H1 (cell line): ENCODE data around the gene GUCY2D. TPM values are rescaled to one million over a fixed set of nuclear protein-coding genes. Genes with fewer than 3 reads are reported as not detected.

Experiments
- CTCF ChIA-PET: fragments of 300-600 bp; sonication (Branson Sonifier 250); formaldehyde crosslinking; loops from one replicate; lab custom pipeline; 2021; ENCODE audit not compliant: partially characterized antibody; lab: Charles Lee
- POLR2A ChIA-PET: fragments of 300-600 bp; sonication (Branson Sonifier 250); formaldehyde crosslinking; loops from one replicate; lab custom pipeline; 2021; ENCODE audit warnings: inconsistent platforms; ENCODE audit not compliant: partially characterized antibody; lab: Charles Lee
- DNase-seq, 2 experiments: peaks; one replicate each; pipeline versions ENCODE4 v3.0.0 to v3.0.0-alpha.2; 2010 to 2022; ENCODE audit warnings: low spot score in 2 of 2, low read depth in 1 of 2, mixed read lengths in 1 of 2
- FAIRE-seq: peaks from 2 replicates; lab custom pipeline; 2011; peaks lifted over from hg19 to GRCh38; lab: Jason Lieb, UNC
- H2AFZ ChIP-seq: 2 replicates; pipeline ENCODE4 v1.8.1; 2012; ENCODE audit warnings: low read length, inconsistent platforms
- H2AK5ac ChIP-seq: 2 replicates; pipeline ENCODE4 v1.6.1; 2013; ENCODE audit warnings: low read depth, low read length
- H2BK120ac ChIP-seq: replicated peaks from 2 replicates; pipeline ENCODE3; 2013; ENCODE audit warnings: low read depth, low read length, inconsistent platforms
- H2BK12ac ChIP-seq: 2 replicates; pipeline ENCODE4 v1.6.1; 2013; ENCODE audit warnings: low read depth, low read length
- H2BK15ac ChIP-seq: 2 replicates; pipeline ENCODE4 v1.6.1; 2013; ENCODE audit warnings: low read length
- H2BK20ac ChIP-seq: 2 replicates; pipeline ENCODE4 v1.6.1; 2013; ENCODE audit warnings: low read length
- H2BK5ac ChIP-seq: 2 replicates; pipeline ENCODE4 v1.6.1; 2013; ENCODE audit warnings: low read depth, low read length
- H3K14ac ChIP-seq: 2 replicates; pipeline ENCODE4 v1.6.1; 2013; ENCODE audit warnings: inconsistent platforms; ENCODE audit not compliant: insufficient read length
- H3K18ac ChIP-seq: 2 replicates; pipeline ENCODE4 v1.6.1; 2013; ENCODE audit warnings: low read length; ENCODE audit errors: extremely low read depth
- H3K23ac ChIP-seq: 2 replicates; pipeline ENCODE4 v1.6.1; 2013; ENCODE audit warnings: inconsistent platforms; ENCODE audit not compliant: insufficient read length
- H3K23me2 ChIP-seq: 2 replicates; pipeline ENCODE4 v1.6.1; 2013; ENCODE audit warnings: low read depth, low read length
- H3K27ac ChIP-seq: 2 replicates; pipeline ENCODE4 v1.6.1; 2011; ENCODE audit warnings: low read depth, low read length, inconsistent platforms
- H3K27me3 ChIP-seq, 4 experiments: replicated peaks in 1 of 4; 1 replicate in 1 of 4; 2 replicates in 3 of 4; pipeline versions ENCODE4 v1.6.1 to v1.8.1; 2011 to 2013; ENCODE audit warnings: low read length in 3 of 4, mild to moderate bottlenecking in 3 of 4, inconsistent platforms in 2 of 4, mixed read lengths in 2 of 4, moderate library complexity in 1 of 4; ENCODE audit not compliant: control insufficient read depth in 3 of 4, insufficient read depth in 3 of 4; ENCODE audit errors: extremely low read depth in 1 of 4
- H3K36me3 ChIP-seq, 4 experiments: 2 replicates each; pipeline versions ENCODE4 v1.6.1 to v1.8.1; 2011 to 2013; ENCODE audit warnings: mild to moderate bottlenecking in 4 of 4, low read length in 3 of 4, moderate library complexity in 2 of 4, control low read depth in 1 of 4, inconsistent platforms in 1 of 4; ENCODE audit not compliant: insufficient read depth in 4 of 4, control insufficient read depth in 2 of 4
- H3K4ac ChIP-seq: replicated peaks from 2 replicates; pipeline ENCODE3; 2013; ENCODE audit warnings: low read length, low read depth, mixed read lengths, inconsistent platforms; ENCODE audit not compliant: insufficient read length
- H3K4me1 ChIP-seq, 4 experiments: replicated peaks in 1 of 4; 1 replicate in 1 of 4; 2 replicates in 3 of 4; pipeline versions ENCODE4 v1.6.1 to v1.8.1; 2011 to 2013; ENCODE audit warnings: low read length in 3 of 4, inconsistent platforms in 2 of 4, mixed read lengths in 1 of 4; ENCODE audit not compliant: insufficient read depth in 4 of 4, control insufficient read depth in 3 of 4
- H3K4me2 ChIP-seq, 2 experiments: 2 replicates each; pipeline versions ENCODE4 v1.6.1 to v1.8.1; 2011 to 2013; ENCODE audit warnings: low read depth in 2 of 2, low read length in 2 of 2, control low read depth in 1 of 2, inconsistent platforms in 1 of 2, mild to moderate bottlenecking in 1 of 2; ENCODE audit not compliant: insufficient read depth in 1 of 2
- H3K4me3 ChIP-seq, 4 experiments: fragments of 200-600, 300-600 bp in 1 of 4; sonication (generic), shearing (Covaris generic), sonication (Bioruptor Twin) in 1 of 4; 2 replicates each; pipeline versions ENCODE4 v1.5.1 to v1.8.1; 2011 to 2016; ENCODE audit warnings: low read length in 4 of 4, low read depth in 3 of 4, control low read depth in 2 of 4, inconsistent platforms in 2 of 4, mild to moderate bottlenecking in 2 of 4, mixed read lengths in 1 of 4, moderate library complexity in 1 of 4; ENCODE audit not compliant: insufficient read depth in 2 of 4; ENCODE audit errors: extremely low read depth in 1 of 4
- H3K56ac ChIP-seq: replicated peaks from 2 replicates; pipeline ENCODE3; 2013; ENCODE audit warnings: low read depth, mild to moderate bottlenecking, mixed read lengths, low read length, inconsistent platforms; ENCODE audit not compliant: insufficient read length
- H3K79me1 ChIP-seq: 2 replicates; pipeline ENCODE4 v1.6.1; 2013; ENCODE audit warnings: low read depth, low read length, control low read depth
- H3K79me2 ChIP-seq, 2 experiments: 2 replicates each; pipeline versions ENCODE4 v1.6.1 to v1.8.1; 2012 to 2013; ENCODE audit warnings: low read length in 2 of 2, mild to moderate bottlenecking in 2 of 2, inconsistent platforms in 1 of 2; ENCODE audit not compliant: insufficient read depth in 2 of 2, control insufficient read depth in 1 of 2
- H3K9ac ChIP-seq, 4 experiments: replicated peaks in 1 of 4; 1 replicate in 1 of 4; 2 replicates in 3 of 4; pipeline versions ENCODE4 v1.6.1 to v1.8.1; 2011 to 2013; ENCODE audit warnings: low read depth in 3 of 4, low read length in 3 of 4, control low read depth in 2 of 4, mild to moderate bottlenecking in 2 of 4, moderate library complexity in 2 of 4, inconsistent platforms in 1 of 4; ENCODE audit errors: extremely low read depth in 1 of 4
- H3K9me3 ChIP-seq, 2 experiments: 2 replicates each; pipeline versions ENCODE4 v1.6.1 to v1.8.1; 2012 to 2013; ENCODE audit warnings: mild to moderate bottlenecking in 2 of 2, moderate library complexity in 2 of 2, control low read depth in 1 of 2, inconsistent platforms in 1 of 2, low read depth in 1 of 2, low read length in 1 of 2, mixed read lengths in 1 of 2; ENCODE audit not compliant: insufficient read depth in 2 of 2
- H4K20me1 ChIP-seq, 2 experiments: replicated peaks in 1 of 2; 2 replicates each; pipeline versions ENCODE3 to v1.8.1; 2011 to 2013; ENCODE audit warnings: inconsistent platforms in 2 of 2, low read length in 2 of 2, mild to moderate bottlenecking in 1 of 2; ENCODE audit not compliant: insufficient read depth in 2 of 2, control insufficient read depth in 1 of 2
- H4K5ac ChIP-seq: 2 replicates; pipeline ENCODE4 v1.6.1; 2013; ENCODE audit warnings: low read length, low read depth, mixed read lengths, inconsistent platforms; ENCODE audit not compliant: insufficient read length
- H4K8ac ChIP-seq: 2 replicates; pipeline ENCODE4 v1.8.0; 2013; ENCODE audit warnings: mild to moderate bottlenecking, moderate library complexity, low read length, inconsistent platforms; ENCODE audit not compliant: insufficient read depth; ENCODE audit errors: extremely low read depth
- H4K91ac ChIP-seq: replicated peaks from 2 replicates; pipeline ENCODE3; 2013; ENCODE audit warnings: low read length, mixed read lengths, inconsistent platforms; ENCODE audit not compliant: insufficient read length
- CBX8 ChIP-seq: fragments of 300-800, 300-1000 bp; sonication (generic); IDR thresholded peaks from 2 replicates; pipeline ENCODE4 v1.7.1; 2016; ENCODE audit warnings: low read depth, low read length, borderline replicate concordance
- GTF2F1 ChIP-seq: IDR thresholded peaks from 2 replicates; pipeline ENCODE4 v1.6.1; 2012; ENCODE audit warnings: low read depth, low read length, improper control_type of control experiment, borderline replicate concordance
- KDM4A ChIP-seq: IDR thresholded peaks from one replicate; pipeline ENCODE4 v1.7.1; 2012; ENCODE audit warnings: low read depth, mild to moderate bottlenecking, moderate library complexity, low read length, inconsistent platforms; ENCODE audit not compliant: severe bottlenecking
- KDM5A ChIP-seq: fragments of 200-600 bp; IDR thresholded peaks from 2 replicates; pipeline ENCODE4 v1.7.1; 2012; ENCODE audit warnings: mild to moderate bottlenecking, low read length, inconsistent platforms, mixed read lengths
- MAFK ChIP-seq: IDR thresholded peaks from 2 replicates; pipeline ENCODE4 v1.6.1; 2012; ENCODE audit warnings: low read depth, mild to moderate bottlenecking, improper control_type of control experiment, low read length
- NRF1 ChIP-seq: IDR thresholded peaks from 2 replicates; pipeline ENCODE4 v1.6.1; 2011; ENCODE audit warnings: mild to moderate bottlenecking, low read depth, low read length, improper control_type of control experiment
- POLR2AphosphoS5 ChIP-seq: IDR thresholded peaks from 2 replicates; pipeline ENCODE4 v1.6.1; 2011; ENCODE audit warnings: low read depth, low read length
- SIRT6 ChIP-seq: IDR thresholded peaks from one replicate; pipeline ENCODE4 v1.7.1; 2012; ENCODE audit warnings: low read length, inconsistent platforms
- SP4 ChIP-seq: IDR thresholded peaks from 2 replicates; pipeline ENCODE4 v1.6.1; 2012; ENCODE audit warnings: low read length, inconsistent platforms
- TEAD4 ChIP-seq: IDR thresholded peaks from 2 replicates; pipeline ENCODE4 v1.6.1; 2012; ENCODE audit warnings: low read depth, low read length, inconsistent platforms, mixed read lengths
- WGBS, 2 experiments: shearing (Covaris generic) in 1 of 2; methylation state at CpG; one replicate each; pipeline versions ENCODE4 v1.1.6 to v1.1.7; 2013 to 2015; ENCODE audit warnings: low lambda C conversion rate in 2 of 2, mixed read lengths in 2 of 2, inconsistent platforms in 1 of 2, low coverage in 1 of 2, missing lambda C conversion rate in 1 of 2; ENCODE audit not compliant: insufficient replicate concordance in 2 of 2, insufficient coverage in 1 of 2, insufficient read length in 1 of 2; ENCODE audit errors: extremely low coverage in 1 of 2, missing lambda C conversion rate in 1 of 2; 5-methylcytosine and 5-hydroxymethylcytosine counted together
- long read RNA-seq, 2 experiments: library from RNA in 1 of 2; library from capped mRNA in 1 of 2; stranded (forward); transcript quantifications; one replicate each; pipeline ENCODE4 v2.0.0, GENCODE V29; 2021; ENCODE audit warnings: inconsistent platforms in 1 of 2
- polyA minus RNA-seq, 3 experiments: library from RNA; depleted of rRNA, polyadenylated mRNA; stranded (reverse); fragments of >200 nt; gene quantifications; 1 replicate in 2 of 3; 2 replicates in 1 of 3; pipeline ENCODE4 v1.2.3, GENCODE V29; 2011
- polyA plus RNA-seq, 7 experiments: library from polyadenylated mRNA; depleted of rRNA in 3 of 7; stranded (reverse) in 5 of 7; unstranded in 2 of 7; fragments of >200 nt in 5 of 7; fragments of 200-250 nt in 2 of 7; gene quantifications; 1 replicate in 5 of 7; 2 replicates in 1 of 7; 4 replicates in 1 of 7; pipeline versions ENCODE4 v1.2.1 to v1.2.3, GENCODE V29; 2011 to 2013; ENCODE audit warnings: missing spikeins in 2 of 7, mixed read lengths in 2 of 7
- total RNA-seq: library from RNA; stranded (reverse); fragmentation: NEBNext Ultra II Directional; extraction: Animal tissue kit (Norgen Biotek cat#: 25700); gene quantifications from 2 replicates; pipeline ENCODE4 v1.2.1, GENCODE V29; 2021

Gene GUCY2D
- total RNA-seq (0.48 and 0.59 TPM in 2 replicates), polyA plus RNA-seq (2011; rRNA removed) (0.20 and 0.31 TPM in 2 replicates), polyA minus RNA-seq (2011; rRNA and poly(A)+ RNA removed) (0.29 and 0.60 TPM in 2 replicates)
- polyA plus RNA-seq (2011; cell fraction: cytosol; rRNA removed), result 0.27 TPM
- polyA plus RNA-seq (2011; cell fraction: nucleus; rRNA removed), result 0.66 TPM
- 0.19 to 0.70 TPM (median 0.62 TPM) in 3 of 4 replicates, not detected in the other for polyA plus RNA-seq (2012, experiment 1 of 2)
- not detected for polyA plus RNA-seq (2012, experiment 2 of 2)
- 0.36 TPM for polyA plus RNA-seq (2013, experiment 1 of 2)
- polyA plus RNA-seq (2013, experiment 2 of 2), result 0.28 TPM
- 1.8 TPM for polyA minus RNA-seq (2011; cell fraction: cytosol; rRNA and poly(A)+ RNA removed)
- 0.40 TPM for polyA minus RNA-seq (2011; cell fraction: nucleus; rRNA and poly(A)+ RNA removed)
- long read RNA-seq, experiment 1, result 0 reads
- long read RNA-seq, experiment 2, result 0 reads

DNA sequence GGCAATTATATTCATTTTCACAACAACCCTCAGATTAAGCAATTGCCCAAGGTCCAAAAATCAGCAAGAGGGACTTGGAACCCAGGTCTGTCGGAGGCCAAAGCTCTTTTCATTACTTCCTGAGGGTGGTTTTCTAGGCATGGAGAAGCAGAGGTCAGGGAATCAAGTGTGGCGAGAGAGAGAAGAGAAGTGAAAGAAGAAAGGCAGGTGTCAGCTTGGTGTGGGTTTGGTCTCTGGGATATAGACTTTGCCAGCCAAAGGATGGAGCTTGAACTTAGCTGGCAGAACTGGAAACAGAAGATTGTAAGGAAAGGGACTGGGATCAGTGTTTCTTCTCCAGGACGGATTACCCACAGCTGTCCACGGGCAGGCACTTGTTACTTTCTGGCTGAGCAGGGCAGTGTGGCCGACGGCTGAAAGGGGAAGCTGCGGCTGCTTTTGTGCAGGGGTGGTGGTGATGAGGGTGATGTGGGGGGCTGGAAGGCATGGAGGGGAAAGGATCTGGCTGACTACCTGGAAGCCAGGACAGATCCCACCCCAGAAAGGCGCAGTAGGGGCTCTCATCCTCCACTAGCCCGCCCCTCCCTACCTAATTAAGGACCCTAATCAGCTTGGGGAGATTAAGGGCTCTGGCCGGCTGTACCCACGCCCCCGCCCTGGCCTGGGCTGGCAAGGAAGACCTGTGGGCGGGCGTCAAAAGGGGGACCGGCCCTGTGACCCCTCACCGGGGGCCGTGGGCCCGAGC lies at the start of gene GUCY2D:
GUCY2D (plus strand) TSS at position 640 of the 745 bp plus-strand sequence. CDS start 433 bp downstream, outside the sequence.
- Histone ChIP-seq H3K23ac (no peak within 1 kb of the TSS), H4K91ac (no peak within 1 kb of the TSS), H3K23me2 (no peaks in the 10 kb centered on the region; the same call in 1 of the 2 replicates), H2BK20ac (no peak within 1 kb of the TSS), H4K5ac (no peak within 1 kb of the TSS), H3K27ac (no peak within 1 kb of the TSS), H2BK120ac (no peak within 1 kb of the TSS), H3K27me3 (peaks cover 35 to 53% (median 42%) of the 10 kb centered on the region in 4 experiments), H3K36me3 (peaks cover 0 to 7% (median 0%) of the 10 kb centered on the region in 4 experiments; a peak in 1 of 8 replicates), H2AK5ac (no peak within 1 kb of the TSS), H2BK12ac (peak within 1 kb of the TSS; percentile 90; the same call in 1 of the 2 replicates), H3K9ac (peak within 1 kb of the TSS in 1 of 4 experiments; percentile 44; a peak in 1 of 7 replicates), H3K18ac (no peak within 1 kb of the TSS), H3K79me2 (no peaks in the 10 kb centered on the region), H3K56ac (no peak within 1 kb of the TSS), H3K4me3 (peak within 1 kb of the TSS; percentile 8 to 66 (median 24)), H4K20me1 (no peaks in the 10 kb centered on the region), H3K4me1 (peaks cover 0 to 9% (median 4%) of the 10 kb centered on the region in 4 experiments; a peak in 5 of 7 replicates), H2AFZ (peak within 1 kb of the TSS; percentile 94; the same call in 1 of the 2 replicates), H3K14ac (no peak within 1 kb of the TSS), H2BK15ac (no peak within 1 kb of the TSS), H4K8ac (no peak within 1 kb of the TSS; the same call in 1 of the 2 replicates), H2BK5ac (0 out of 2 replicates have a peak within 1 kb of the TSS, but pooled peaks have one; percentile 68), H3K4ac (no peak within 1 kb of the TSS), H3K4me2 (peak within 1 kb of the TSS; percentile 59 to 85), H3K79me1 (no peaks in the 10 kb centered on the region), H3K9me3 (no peaks in the 10 kb centered on the region; a peak in 1 of 4 replicates)
- ChIA-PET POLR2A (interaction anchor here (1.1 to 1.3 kb wide), 2 partner anchors 14 kb away, joined by 3 to 4 read pairs; no protein-coding TSS in a partner anchor), CTCF (interaction anchor here (0.8 to 6.0 kb wide), 15 partner anchors 9 to 69 kb away, joined by 3 to 50 read pairs (median 3); no protein-coding TSS in a partner anchor)
- FAIRE-seq, result no peak
- WGBS, 2 experiments, result 26% methylated on average over 17 of the region's 18 CpGs; no CpG with 5 or more reads in 1 of the 2 experiments
- no peak for DNase-seq
- no peak for TF ChIP-seq SIRT6
- TF ChIP-seq TEAD4, result no peak
- TF ChIP-seq NRF1, result no peak
- no peak for TF ChIP-seq KDM5A
- TF ChIP-seq POLR2AphosphoS5, result no peak
- no peak for TF ChIP-seq CBX8
- no peak for TF ChIP-seq SP4
- TF ChIP-seq MAFK, result no peak
- TF ChIP-seq KDM4A, result no peak
- TF ChIP-seq GTF2F1, result no peak
